ENCODE results near the gene CT47C1. TPM values are rescaled to one million over a fixed set of nuclear protein-coding genes. Genes with fewer than 3 reads are reported as not detected.

Gene CT47C1
- total RNA-seq, 4 donors from 2014 or later = not detected

DNA sequence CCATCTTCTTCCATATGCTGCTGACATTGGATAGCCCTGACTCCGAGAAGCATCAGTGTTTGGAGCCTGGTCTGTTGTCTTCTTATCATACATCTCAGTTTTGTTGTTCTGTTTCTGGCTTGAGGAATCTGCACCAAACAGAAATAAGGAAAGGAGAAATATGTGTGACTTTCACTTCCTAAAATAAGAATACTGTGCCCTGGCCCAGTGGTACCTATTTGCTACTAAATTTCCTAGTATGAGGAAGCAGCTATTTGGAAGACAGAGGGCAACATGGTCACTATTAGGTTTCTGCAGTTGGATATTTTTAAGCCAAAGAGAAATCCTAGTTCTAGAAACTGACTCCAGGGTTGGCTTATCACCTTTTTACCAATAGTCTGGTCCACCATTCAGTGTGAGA, 16.8 kb downstream of the CT47C1 start:
- Histone ChIP-seq H3K27ac (no peak overlapping the region), H3K4me1 (no peaks in the 10 kb centered on the region), H3K9me3 (no peaks in the 10 kb centered on the region), H3K27me3 (no peaks in the 10 kb centered on the region), H3K4me3 (no peak overlapping the region), H3K36me3 (no peaks in the 10 kb centered on the region)
- DNase-seq (ENCODE audit: low spot score in 2 of 2) = no peak
- TF ChIP-seq EP300 (IDR thresholded peaks at IDR 0.05) = no peak
- no peak for TF ChIP-seq CTCF (IDR thresholded peaks at IDR 0.05)
- no peak for TF ChIP-seq POLR2A (IDR thresholded peaks at IDR 0.05)
- 89 to 90% methylated on average over 1 of the region's 1 CpG for WGBS, 2 donors

- WGBS, 2 donors = 83 to 96% methylated on average over 1 of the region's 1 CpG
- Histone ChIP-seq H3K4me1 (no peaks in the 10 kb centered on the region), H3K9me3 (no peaks in the 10 kb centered on the region), H3K36me3 (no peaks in the 10 kb centered on the region), H3K27me3 (no peaks in the 10 kb centered on the region), H3K4me3 (no peak overlapping the region), H3K27ac (no peak overlapping the region)
- TF ChIP-seq EP300 (IDR thresholded peaks at IDR 0.05) (no peak), CTCF (IDR thresholded peaks at IDR 0.05) (no peak), POLR2A (IDR thresholded peaks at IDR 0.05) (no peak)
- DNase-seq (ENCODE audit: low spot score in 2 of 2) = no peak
Measured at GRCh38 chrX:119090627-119091026, 17.8 kb downstream of the CT47C1 start.

DNA sequence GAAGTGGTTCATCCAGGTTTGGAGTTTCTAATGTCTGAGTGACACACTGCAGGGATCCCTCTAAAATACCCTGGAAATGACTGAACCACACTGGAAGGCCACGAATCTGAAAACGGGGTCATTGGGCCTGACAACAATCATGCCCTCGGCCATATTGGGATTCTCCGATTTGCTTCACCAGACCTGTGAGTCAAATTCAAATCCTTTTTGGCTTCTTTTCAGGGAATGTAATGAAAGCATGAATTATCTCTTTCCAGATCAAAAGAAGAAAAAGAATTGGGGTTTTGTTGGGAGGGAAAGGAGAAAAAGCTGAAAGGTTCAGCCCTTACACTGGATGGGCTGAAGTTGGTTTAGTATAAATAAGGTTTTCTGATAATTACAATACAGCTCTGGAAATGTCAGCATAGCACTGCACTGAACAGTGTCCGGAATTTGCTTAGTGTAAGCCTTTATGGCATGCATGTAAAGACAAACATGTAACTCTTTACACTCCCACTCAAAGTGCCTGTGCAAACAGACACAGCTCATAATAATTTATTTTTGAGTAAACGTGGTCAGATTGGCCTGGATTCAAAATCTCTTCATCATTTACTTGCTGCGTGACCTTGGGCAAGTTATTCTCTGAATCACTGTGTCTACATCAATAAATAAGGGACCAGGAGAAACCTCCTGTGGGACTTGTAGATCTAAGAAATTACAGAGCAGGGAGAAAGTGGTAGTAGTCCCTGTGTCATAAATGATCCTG, 21.4 kb downstream of the CT47C1 start:
- Histone ChIP-seq H3K4me1 (no peaks in the 10 kb centered on the region), H3K4me3 (no peak overlapping the region), H3K9me3 (no peaks in the 10 kb centered on the region), H3K36me3 (no peaks in the 10 kb centered on the region), H3K27ac (no peak overlapping the region), H3K27me3 (no peaks in the 10 kb centered on the region)
- no peak for TF ChIP-seq EP300 (IDR thresholded peaks at IDR 0.05)
- no peak for TF ChIP-seq CTCF (IDR thresholded peaks at IDR 0.05)
- TF ChIP-seq POLR2A (IDR thresholded peaks at IDR 0.05) = no peak
- DNase-seq (ENCODE audit: low spot score in 2 of 2) = no peak
- 41 to 54% methylated on average over 7 of the region's 7 CpGs for WGBS, 2 donors

GRCh38 chrX:119094819-119095218, 22.0 kb downstream of the CT47C1 start:
- Histone ChIP-seq H3K4me1 (no peaks in the 10 kb centered on the region), H3K36me3 (no peaks in the 10 kb centered on the region), H3K4me3 (no peak overlapping the region), H3K27me3 (no peaks in the 10 kb centered on the region), H3K27ac (no peak overlapping the region), H3K9me3 (no peaks in the 10 kb centered on the region)
- 71 to 80% methylated on average over 3 of the region's 3 CpGs for WGBS, 2 donors
- DNase-seq (ENCODE audit: low spot score in 2 of 2) = no peak
- TF ChIP-seq EP300 (IDR thresholded peaks at IDR 0.05) (no peak), POLR2A (IDR thresholded peaks at IDR 0.05) (no peak), CTCF (IDR thresholded peaks at IDR 0.05) (no peak)

DNA sequence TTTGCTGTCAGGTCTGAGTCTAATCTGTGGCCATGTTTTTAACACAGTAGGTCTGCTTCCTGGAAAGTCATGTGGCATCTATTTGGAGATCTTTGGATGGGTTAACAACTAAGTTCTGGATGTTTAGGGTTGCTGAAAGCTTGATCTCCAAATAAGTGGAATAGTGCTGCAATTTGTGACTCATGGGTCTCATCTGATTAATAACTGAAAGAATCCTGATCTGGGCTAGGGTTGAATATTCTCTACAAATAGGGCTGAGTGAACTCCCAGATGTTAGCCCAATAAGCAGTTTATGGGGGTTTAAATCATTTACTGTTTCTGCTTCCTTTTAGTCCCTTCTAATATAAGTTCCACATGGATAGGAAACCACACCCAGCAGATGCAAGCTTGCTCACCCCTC, 23.1 kb downstream of the CT47C1 start:
- TF ChIP-seq CTCF (IDR thresholded peaks at IDR 0.05) = no peak
- TF ChIP-seq POLR2A (IDR thresholded peaks at IDR 0.05) = no peak
- TF ChIP-seq EP300 (IDR thresholded peaks at IDR 0.05) = no peak
- DNase-seq (ENCODE audit: low spot score in 2 of 2) = no peak
- Histone ChIP-seq H3K36me3 (no peaks in the 10 kb centered on the region), H3K9me3 (no peaks in the 10 kb centered on the region), H3K27ac (no peak overlapping the region), H3K4me1 (no peaks in the 10 kb centered on the region), H3K4me3 (no peak overlapping the region), H3K27me3 (no peaks in the 10 kb centered on the region)

Data from tibial nerve (tissue), 4 donors.